NCI-H345 treated with DMSO at 0.1 percent for 48 hours (cell line): ENCODE results near the gene ZNF662.

Source experiments
- DNase-seq: peaks from one replicate; lab custom pipeline; 2025; ENCODE audit not compliant: unreplicated experiment; lab: John Stamatoyannopoulos, UW

ZNF662 gene

GRCh38 chr3:42886294-42886822, 19.6 kb upstream of the ZNF662 start:
- no peak for DNase-seq

GRCh38 chr3:42887084-42887483, 18.9 kb upstream of the ZNF662 start:
- no peak for DNase-seq

- DNase-seq, result no peak
These were observed 14.9 kb upstream of the ZNF662 start for GRCh38 chr3:42891042-42891441.

- no peak for DNase-seq
These were observed 13.8 kb upstream of the ZNF662 start for GRCh38 chr3:42892169-42892568.

GRCh38 chr3:42892807-42893206, 13.1 kb upstream of the ZNF662 start:
- no peak for DNase-seq

- no peak for DNase-seq
These were observed 11.0 kb upstream of the ZNF662 start for GRCh38 chr3:42894698-42895579.

- DNase-seq, result no peak
These were observed 10.4 kb upstream of the ZNF662 start for GRCh38 chr3:42895580-42895868.

GRCh38 chr3:42898896-42899675, 6.9 kb upstream of the ZNF662 start:
- no peak for DNase-seq

- no peak for DNase-seq
These were observed 5.5 kb upstream of the ZNF662 start for GRCh38 chr3:42900226-42901072.

GRCh38 chr3:42901073-42901415, 4.9 kb upstream of the ZNF662 start:
- DNase-seq, result no peak

GRCh38 chr3:42902257-42902656, 3.7 kb upstream of the ZNF662 start:
- no peak for DNase-seq

GRCh38 chr3:42904076-42904475, 1.9 kb upstream of the ZNF662 start:
- no peak for DNase-seq

GRCh38 chr3:42905740-42906069, 237 bp upstream of the ZNF662 start:
- no peak for DNase-seq

- DNase-seq, result no peak
These were observed 874 bp downstream of the ZNF662 start for GRCh38 chr3:42906848-42907183.

- DNase-seq, result no peak
These were observed 2.7 kb downstream of the ZNF662 start for GRCh38 chr3:42908675-42909074.

- no peak for DNase-seq
These were observed 5.6 kb downstream of the ZNF662 start for GRCh38 chr3:42911551-42911950.

GRCh38 chr3:42914771-42915515, 9.0 kb downstream of the ZNF662 start:
- no peak for DNase-seq

GRCh38 chr3:42923606-42924005, 17.7 kb downstream of the ZNF662 start:
- DNase-seq, result no peak

- DNase-seq, result no peak
These were observed 20.4 kb downstream of the ZNF662 start for GRCh38 chr3:42926310-42926709.

- DNase-seq, result no peak
These were observed 28.2 kb downstream of the ZNF662 start for GRCh38 chr3:42934111-42934510.

- no peak for DNase-seq
These were observed 29.0 kb downstream of the ZNF662 start for GRCh38 chr3:42934910-42935309.
